ENCODE results near the gene MAMLD1.

Gene MAMLD1

GRCh38 chrX:150352581-150352980, 10.5 kb upstream of the MAMLD1 start:
- Histone ChIP-seq H3K4me1 (ENCODE audit: control insufficient read depth, insufficient read depth, low read length, unreplicated experiment) (no peaks in the 10 kb centered on the region), H3K79me2 (ENCODE audit: control insufficient read depth, insufficient read depth, low read length, unreplicated experiment) (no peaks in the 10 kb centered on the region), H3K27ac (ENCODE audit: low read depth, low read length) (no peak overlapping the region), H3K27me3 (ENCODE audit: insufficient read depth, low read length) (no peaks in the 10 kb centered on the region), H3K4me3 (ENCODE audit: low read depth, low read length) (no peak overlapping the region), H3K36me3 (ENCODE audit: insufficient read depth, low read length) (no peaks in the 10 kb centered on the region), H2AFZ (ENCODE audit: low read length, unreplicated experiment) (no peak overlapping the region)

GRCh38 chrX:150355913-150356312, 7.2 kb upstream of the MAMLD1 start:
- Histone ChIP-seq H2AFZ (ENCODE audit: low read length, unreplicated experiment) (no peak overlapping the region), H3K4me3 (ENCODE audit: low read depth, low read length) (no peak overlapping the region), H3K4me1 (ENCODE audit: control insufficient read depth, insufficient read depth, low read length, unreplicated experiment) (no peaks in the 10 kb centered on the region), H3K79me2 (ENCODE audit: control insufficient read depth, insufficient read depth, low read length, unreplicated experiment) (no peaks in the 10 kb centered on the region), H3K27me3 (ENCODE audit: insufficient read depth, low read length) (no peaks in the 10 kb centered on the region), H3K27ac (ENCODE audit: low read depth, low read length) (no peak overlapping the region), H3K36me3 (ENCODE audit: insufficient read depth, low read length) (no peaks in the 10 kb centered on the region)

GRCh38 chrX:150357790-150358189, 5.3 kb upstream of the MAMLD1 start:
- Histone ChIP-seq H2AFZ (ENCODE audit: low read length, unreplicated experiment) (no peak overlapping the region), H3K4me3 (ENCODE audit: low read depth, low read length) (no peak overlapping the region), H3K27me3 (ENCODE audit: insufficient read depth, low read length) (peaks cover 3% of the 10 kb centered on the region; the same call in 1 of the 2 replicates), H3K4me1 (ENCODE audit: control insufficient read depth, insufficient read depth, low read length, unreplicated experiment) (peaks cover 4% of the 10 kb centered on the region), H3K79me2 (ENCODE audit: control insufficient read depth, insufficient read depth, low read length, unreplicated experiment) (no peaks in the 10 kb centered on the region), H3K27ac (ENCODE audit: low read depth, low read length) (no peak overlapping the region), H3K36me3 (ENCODE audit: insufficient read depth, low read length) (no peaks in the 10 kb centered on the region)

- Histone ChIP-seq H3K79me2 (ENCODE audit: control insufficient read depth, insufficient read depth, low read length, unreplicated experiment) (peaks cover 4% of the 10 kb centered on the region), H3K4me3 (ENCODE audit: low read depth, low read length) (no peak overlapping the region), H3K27ac (ENCODE audit: low read depth, low read length) (no peak overlapping the region), H3K27me3 (ENCODE audit: insufficient read depth, low read length) (peaks cover 3% of the 10 kb centered on the region; the same call in 1 of the 2 replicates), H3K36me3 (ENCODE audit: insufficient read depth, low read length) (no peaks in the 10 kb centered on the region), H3K4me1 (ENCODE audit: control insufficient read depth, insufficient read depth, low read length, unreplicated experiment) (peaks cover 4% of the 10 kb centered on the region), H2AFZ (ENCODE audit: low read length, unreplicated experiment) (no peak overlapping the region)
Measured at GRCh38 chrX:150358651-150359050, 4.5 kb upstream of the MAMLD1 start.

- H3K27ac ChIP-seq (ENCODE audit: low read depth, low read length): no peak overlapping the region
- H3K79me2 ChIP-seq (ENCODE audit: control insufficient read depth, insufficient read depth, low read length, unreplicated experiment): peaks cover 11% of the 10 kb centered on the region
- H2AFZ ChIP-seq (ENCODE audit: low read length, unreplicated experiment): no peak overlapping the region
- H3K4me3 ChIP-seq (ENCODE audit: low read depth, low read length): no peak overlapping the region
- H3K4me1 ChIP-seq (ENCODE audit: control insufficient read depth, insufficient read depth, low read length, unreplicated experiment): peaks cover 4% of the 10 kb centered on the region
- peaks cover 3% of the 10 kb centered on the region; the same call in 1 of the 2 replicates for H3K27me3 ChIP-seq (ENCODE audit: insufficient read depth, low read length)
- H3K36me3 ChIP-seq (ENCODE audit: insufficient read depth, low read length): no peaks in the 10 kb centered on the region
Measured at GRCh38 chrX:150360331-150360730, 2.8 kb upstream of the MAMLD1 start.

- H2AFZ ChIP-seq (ENCODE audit: low read length, unreplicated experiment): no peak overlapping the region
- H3K36me3 ChIP-seq (ENCODE audit: insufficient read depth, low read length): no peaks in the 10 kb centered on the region
- peaks cover 11% of the 10 kb centered on the region for H3K79me2 ChIP-seq (ENCODE audit: control insufficient read depth, insufficient read depth, low read length, unreplicated experiment)
- H3K4me1 ChIP-seq (ENCODE audit: control insufficient read depth, insufficient read depth, low read length, unreplicated experiment): peaks cover 4% of the 10 kb centered on the region
- H3K4me3 ChIP-seq (ENCODE audit: low read depth, low read length): peak overlapping the region; percentile 87
- no peak overlapping the region for H3K27ac ChIP-seq (ENCODE audit: low read depth, low read length)
- peaks cover 3% of the 10 kb centered on the region; the same call in 1 of the 2 replicates for H3K27me3 ChIP-seq (ENCODE audit: insufficient read depth, low read length)
Measured at GRCh38 chrX:150361070-150361776, 1.9 kb upstream of the MAMLD1 start.

GRCh38 chrX:150361777-150362351, 1.3 kb upstream of the MAMLD1 start:
- peaks cover 3% of the 10 kb centered on the region; the same call in 1 of the 2 replicates for H3K27me3 ChIP-seq (ENCODE audit: insufficient read depth, low read length)
- no peak overlapping the region for H2AFZ ChIP-seq (ENCODE audit: low read length, unreplicated experiment)
- H3K79me2 ChIP-seq (ENCODE audit: control insufficient read depth, insufficient read depth, low read length, unreplicated experiment): peaks cover 11% of the 10 kb centered on the region
- no peaks in the 10 kb centered on the region for H3K36me3 ChIP-seq (ENCODE audit: insufficient read depth, low read length)
- peaks cover 4% of the 10 kb centered on the region for H3K4me1 ChIP-seq (ENCODE audit: control insufficient read depth, insufficient read depth, low read length, unreplicated experiment)
- no peak overlapping the region for H3K27ac ChIP-seq (ENCODE audit: low read depth, low read length)
- peak overlapping the region; percentile 87 for H3K4me3 ChIP-seq (ENCODE audit: low read depth, low read length)

GRCh38 chrX:150363561-150364346, 637 bp downstream of the MAMLD1 start:
- H3K27ac ChIP-seq (ENCODE audit: low read depth, low read length): peak overlapping the region; percentile 56; the same call in 1 of the 2 replicates
- peak overlapping the region; percentile 75 for H2AFZ ChIP-seq (ENCODE audit: low read length, unreplicated experiment)
- H3K4me3 ChIP-seq (ENCODE audit: low read depth, low read length): peak overlapping the region; percentile 87
- H3K4me1 ChIP-seq (ENCODE audit: control insufficient read depth, insufficient read depth, low read length, unreplicated experiment): peaks cover 7% of the 10 kb centered on the region
- H3K27me3 ChIP-seq (ENCODE audit: insufficient read depth, low read length): peaks cover 3% of the 10 kb centered on the region; the same call in 1 of the 2 replicates
- H3K79me2 ChIP-seq (ENCODE audit: control insufficient read depth, insufficient read depth, low read length, unreplicated experiment): peaks cover 15% of the 10 kb centered on the region
- H3K36me3 ChIP-seq (ENCODE audit: insufficient read depth, low read length): no peaks in the 10 kb centered on the region

GRCh38 chrX:150364347-150365050, 1.4 kb downstream of the MAMLD1 start:
- peaks cover 3% of the 10 kb centered on the region; the same call in 1 of the 2 replicates for H3K27me3 ChIP-seq (ENCODE audit: insufficient read depth, low read length)
- peaks cover 7% of the 10 kb centered on the region for H3K4me1 ChIP-seq (ENCODE audit: control insufficient read depth, insufficient read depth, low read length, unreplicated experiment)
- no peak overlapping the region for H2AFZ ChIP-seq (ENCODE audit: low read length, unreplicated experiment)
- peak overlapping the region; percentile 56; the same call in 1 of the 2 replicates for H3K27ac ChIP-seq (ENCODE audit: low read depth, low read length)
- H3K36me3 ChIP-seq (ENCODE audit: insufficient read depth, low read length): no peaks in the 10 kb centered on the region
- peaks cover 18% of the 10 kb centered on the region for H3K79me2 ChIP-seq (ENCODE audit: control insufficient read depth, insufficient read depth, low read length, unreplicated experiment)
- peak overlapping the region; percentile 87 for H3K4me3 ChIP-seq (ENCODE audit: low read depth, low read length)

All from ACC112 (cell line).